Body of pancreas (tissue), 4 donors: ENCODE data around the gene UGT2A1.

Source experiments
- POLR2A ChIP-seq, 3 donors: fragments of 450-650 bp; IDR thresholded peaks; one replicate each; pipeline ENCODE4 v1.6.1; 2016; ENCODE audit warnings: antibody characterized with exemption in 3 of 3, mild to moderate bottlenecking in 2 of 3
- TF ChIP-seq, protein P1 (sequence below), 7 experiments: fragments of 450-650 bp in 4 of 7; fragments of 200-600 bp in 3 of 7; sonication (generic) in 3 of 7; IDR thresholded peaks; one replicate each; pipeline ENCODE4 v1.5.1; 2016 to 2019; ENCODE audit warnings: antibody characterized with exemption in 7 of 7

DNA sequence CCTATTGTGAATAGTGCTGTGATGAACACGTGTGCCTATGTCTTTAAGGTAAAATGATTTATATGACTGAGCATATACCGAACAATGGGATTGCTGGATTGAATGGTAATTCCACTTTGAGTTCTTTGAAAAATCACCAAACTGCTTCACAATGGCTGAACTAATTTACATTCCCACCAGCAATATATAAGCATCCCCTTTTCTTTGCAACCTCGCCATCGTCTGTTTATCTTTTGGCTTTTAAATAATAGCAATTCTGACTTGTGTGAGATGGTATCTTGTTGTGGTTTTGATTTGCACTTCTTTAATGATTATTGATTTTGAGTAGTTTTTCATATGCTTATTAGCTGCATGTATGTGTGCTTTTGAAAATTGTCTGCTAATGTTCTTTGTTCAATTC is 31.8 kb upstream of the UGT2A1 start:
- TF ChIP-seq, protein P1, sequence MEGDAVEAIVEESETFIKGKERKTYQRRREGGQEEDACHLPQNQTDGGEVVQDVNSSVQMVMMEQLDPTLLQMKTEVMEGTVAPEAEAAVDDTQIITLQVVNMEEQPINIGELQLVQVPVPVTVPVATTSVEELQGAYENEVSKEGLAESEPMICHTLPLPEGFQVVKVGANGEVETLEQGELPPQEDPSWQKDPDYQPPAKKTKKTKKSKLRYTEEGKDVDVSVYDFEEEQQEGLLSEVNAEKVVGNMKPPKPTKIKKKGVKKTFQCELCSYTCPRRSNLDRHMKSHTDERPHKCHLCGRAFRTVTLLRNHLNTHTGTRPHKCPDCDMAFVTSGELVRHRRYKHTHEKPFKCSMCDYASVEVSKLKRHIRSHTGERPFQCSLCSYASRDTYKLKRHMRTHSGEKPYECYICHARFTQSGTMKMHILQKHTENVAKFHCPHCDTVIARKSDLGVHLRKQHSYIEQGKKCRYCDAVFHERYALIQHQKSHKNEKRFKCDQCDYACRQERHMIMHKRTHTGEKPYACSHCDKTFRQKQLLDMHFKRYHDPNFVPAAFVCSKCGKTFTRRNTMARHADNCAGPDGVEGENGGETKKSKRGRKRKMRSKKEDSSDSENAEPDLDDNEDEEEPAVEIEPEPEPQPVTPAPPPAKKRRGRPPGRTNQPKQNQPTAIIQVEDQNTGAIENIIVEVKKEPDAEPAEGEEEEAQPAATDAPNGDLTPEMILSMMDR (IDR thresholded peaks at IDR 0.05): no peak
- TF ChIP-seq POLR2A (IDR thresholded peaks at IDR 0.05): no peak
